GM12891 (cell line): ENCODE results near the gene FXYD6.

Experiments
- DNase-seq: peaks from one replicate; pipeline ENCODE4 v3.0.0; 2011; ENCODE audit warnings: low spot score; ENCODE audit not compliant: insufficient read length
- FAIRE-seq: peaks from 2 replicates; lab custom pipeline; 2011; peaks lifted over from hg19 to GRCh38; lab: Jason Lieb, UNC
- PAX5 ChIP-seq: IDR thresholded peaks from 2 replicates; pipeline ENCODE4 v1.6.1; 2011; ENCODE audit warnings: low read length, moderate library complexity, mild to moderate bottlenecking; ENCODE audit not compliant: insufficient read depth, severe bottlenecking
- POLR2A ChIP-seq: IDR thresholded peaks from 2 replicates; pipeline ENCODE4 v1.6.1; 2011; ENCODE audit warnings: low read depth, low read length, control low read depth
- POLR2AphosphoS5 ChIP-seq: IDR thresholded peaks from 2 replicates; pipeline ENCODE4 v1.6.1; 2011; ENCODE audit warnings: low read depth, low read length, control low read depth
- POU2F2 ChIP-seq: IDR thresholded peaks from 2 replicates; pipeline ENCODE4 v1.6.1; 2011; ENCODE audit warnings: low read depth, mild to moderate bottlenecking, control low read depth, low read length, moderate library complexity
- SPI1 ChIP-seq: IDR thresholded peaks from 2 replicates; pipeline ENCODE4 v1.6.1; 2011; ENCODE audit warnings: low read depth, low read length, control low read depth
- TAF1 ChIP-seq: IDR thresholded peaks from 2 replicates; pipeline ENCODE4 v1.6.1; 2011; ENCODE audit warnings: low read depth, low read length, control low read depth

Gene FXYD6

GRCh38 chr11:117888139-117888566, 11.7 kb upstream of the FXYD6 start:
- no peak for DNase-seq
- FAIRE-seq, result no peak

GRCh38 chr11:117887431-117888138, 11.1 kb upstream of the FXYD6 start:
- DNase-seq, result no peak

More at GRCh38 chr11:117888139-117888566, 11.7 kb upstream of the FXYD6 start:
- no peak for TF ChIP-seq PAX5
- TF ChIP-seq TAF1, result no peak
- no peak for TF ChIP-seq POU2F2
- TF ChIP-seq POLR2A, result no peak
- no peak for TF ChIP-seq POLR2AphosphoS5
- TF ChIP-seq SPI1, result no peak

GRCh38 chr11:117885777-117886176, 9.3 kb upstream of the FXYD6 start:
- no peak for FAIRE-seq
- TF ChIP-seq SPI1 (no peak), POU2F2 (no peak), PAX5 (no peak), TAF1 (no peak), POLR2AphosphoS5 (no peak), POLR2A (no peak)
- no peak for DNase-seq

More at GRCh38 chr11:117887431-117888138, 11.1 kb upstream of the FXYD6 start:
- TF ChIP-seq SPI1, result no peak
- TF ChIP-seq POU2F2, result no peak
- no peak for TF ChIP-seq POLR2A
- no peak for TF ChIP-seq POLR2AphosphoS5
- TF ChIP-seq PAX5, result no peak
- no peak for TF ChIP-seq TAF1
- FAIRE-seq, result no peak

- FAIRE-seq (no peak), DNase-seq (no peak)
- no peak for TF ChIP-seq TAF1
- TF ChIP-seq SPI1, result no peak
- no peak for TF ChIP-seq POLR2A
- no peak for TF ChIP-seq POLR2AphosphoS5
- no peak for TF ChIP-seq POU2F2
- TF ChIP-seq PAX5, result no peak
Measured at GRCh38 chr11:117884994-117885393, 8.5 kb upstream of the FXYD6 start.

- no peak for FAIRE-seq
- no peak for DNase-seq
- no peak for TF ChIP-seq TAF1
- no peak for TF ChIP-seq PAX5
- TF ChIP-seq POU2F2, result no peak
- TF ChIP-seq POLR2AphosphoS5, result no peak
Measured at GRCh38 chr11:117883063-117883462, 6.6 kb upstream of the FXYD6 start.

GRCh38 chr11:117882311-117882905, 6.0 kb upstream of the FXYD6 start:
- DNase-seq, result no peak
- FAIRE-seq, result no peak
- TF ChIP-seq POU2F2, result no peak
- no peak for TF ChIP-seq POLR2A
- TF ChIP-seq PAX5, result no peak
- TF ChIP-seq SPI1, result no peak
- no peak for TF ChIP-seq TAF1
- TF ChIP-seq POLR2AphosphoS5, result no peak

- FAIRE-seq (no peak), DNase-seq (no peak)
- TF ChIP-seq POLR2AphosphoS5, result no peak
- TF ChIP-seq TAF1, result no peak
- no peak for TF ChIP-seq POU2F2
- TF ChIP-seq SPI1, result no peak
- no peak for TF ChIP-seq POLR2A
- TF ChIP-seq PAX5, result no peak
Measured at GRCh38 chr11:117881217-117881616, 4.8 kb upstream of the FXYD6 start.

GRCh38 chr11:117879516-117880480, 3.3 kb upstream of the FXYD6 start:
- TF ChIP-seq PAX5 (no peak), POLR2AphosphoS5 (no peak), TAF1 (no peak), POU2F2 (no peak)
- no peak for FAIRE-seq
- DNase-seq, result no peak

GRCh38 chr11:117878939-117879475, 2.5 kb upstream of the FXYD6 start:
- TF ChIP-seq POLR2A (no peak), TAF1 (no peak), PAX5 (no peak), SPI1 (no peak), POU2F2 (no peak), POLR2AphosphoS5 (no peak)
- no peak for FAIRE-seq

More at GRCh38 chr11:117878939-117879475, 2.5 kb upstream of the FXYD6 start:
- no peak for DNase-seq
